ENCODE data around the gene EFNB1.

The EFNB1 gene

DNA sequence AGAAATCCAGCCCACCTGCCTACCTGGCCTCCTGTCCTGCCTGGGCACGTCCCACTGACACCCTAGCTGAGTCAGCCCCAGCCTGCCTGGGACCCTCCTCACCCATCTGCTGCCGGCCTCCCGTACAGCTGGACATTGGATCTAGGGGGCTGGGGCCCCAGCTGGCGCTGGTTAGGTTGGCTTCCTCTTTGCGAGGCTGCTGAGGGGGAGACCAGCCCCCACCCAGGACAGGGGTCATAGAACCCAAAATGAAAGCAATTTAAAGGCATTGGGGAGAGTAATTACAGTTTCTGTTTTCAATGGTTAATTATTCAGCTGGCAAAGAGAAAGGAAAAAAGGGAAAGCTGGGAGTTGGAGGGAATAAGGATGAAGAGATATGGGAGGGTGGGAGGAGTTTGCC, 15.8 kb downstream of the EFNB1 start:
- no peak for DNase-seq

DNA sequence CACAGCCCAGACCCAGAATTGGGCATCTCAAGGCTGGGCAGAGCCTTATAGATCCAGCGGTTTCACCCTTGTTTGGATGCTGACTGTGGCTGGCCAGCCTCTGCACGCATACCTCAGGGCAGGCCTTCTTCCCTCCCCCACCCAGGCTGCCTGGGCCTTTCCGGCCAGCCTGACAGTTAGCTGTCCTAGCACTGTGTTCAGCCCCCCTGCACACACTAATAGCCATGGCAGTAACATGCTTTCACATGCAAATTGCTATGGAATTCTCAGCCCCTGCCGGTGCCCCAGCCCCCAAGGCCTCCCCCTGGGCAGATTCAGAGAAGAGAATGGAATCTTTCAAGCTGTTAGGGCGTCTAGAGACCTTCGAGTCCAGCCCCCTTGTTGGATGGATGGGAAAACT, 17.7 kb downstream of the EFNB1 start:
- DNase-seq = no peak

DNA sequence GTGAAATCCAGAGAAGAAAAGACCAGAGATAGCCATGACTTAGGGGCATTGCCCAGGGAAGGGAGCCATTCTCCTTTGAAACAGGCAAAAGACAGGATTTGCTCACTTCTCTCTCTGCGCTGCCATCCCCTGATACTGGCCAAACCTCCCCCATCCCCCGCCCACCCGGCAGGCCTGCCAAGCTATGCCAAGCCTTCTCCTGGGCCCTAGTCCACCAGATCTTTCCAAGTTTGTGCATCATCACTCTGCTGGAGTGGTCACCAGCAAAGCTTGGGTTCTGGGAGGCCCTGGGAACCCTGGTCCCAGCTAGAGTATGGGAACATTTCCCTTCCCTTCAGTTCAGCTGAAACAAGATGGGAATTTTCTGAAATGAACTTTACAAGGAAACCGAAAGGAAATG, 18.4 kb downstream of the EFNB1 start:
- DNase-seq = no peak

DNA sequence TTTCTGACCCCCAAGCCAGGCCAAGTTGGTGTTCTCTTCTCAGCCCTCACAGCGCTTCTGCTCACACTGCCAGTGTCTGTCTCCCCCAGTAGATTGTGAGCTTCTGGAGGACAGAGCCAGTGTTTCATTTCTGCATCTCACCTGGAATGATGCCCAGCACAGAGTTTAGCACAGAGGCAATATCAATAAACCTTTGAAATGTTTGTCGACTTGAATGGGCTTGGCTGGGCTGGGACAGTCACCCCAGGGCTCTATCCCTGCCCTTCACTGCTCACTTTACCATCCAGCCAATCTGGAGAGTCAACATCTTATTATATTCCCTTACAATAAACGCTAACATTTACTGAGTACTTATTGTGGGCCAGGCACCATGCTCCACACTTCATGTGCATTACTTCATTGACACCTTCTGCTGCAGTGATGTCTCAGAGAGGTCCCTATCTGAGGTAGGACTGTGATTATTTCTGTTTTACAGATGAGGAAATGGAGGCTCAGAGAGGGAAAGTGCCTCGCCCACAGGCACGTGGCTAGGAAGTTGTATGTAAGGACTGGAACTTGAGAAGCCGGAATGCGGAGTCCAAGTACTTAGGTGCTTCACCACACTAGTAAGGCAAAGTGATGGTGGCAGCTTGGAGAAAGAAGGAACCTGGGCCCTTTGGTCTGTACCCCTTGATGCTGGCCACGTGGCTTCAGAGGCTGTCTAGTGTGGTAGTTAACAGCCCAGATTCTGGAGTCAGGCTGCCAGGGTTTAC, 19.5 kb downstream of the EFNB1 start:
- DNase-seq = no peak

DNA sequence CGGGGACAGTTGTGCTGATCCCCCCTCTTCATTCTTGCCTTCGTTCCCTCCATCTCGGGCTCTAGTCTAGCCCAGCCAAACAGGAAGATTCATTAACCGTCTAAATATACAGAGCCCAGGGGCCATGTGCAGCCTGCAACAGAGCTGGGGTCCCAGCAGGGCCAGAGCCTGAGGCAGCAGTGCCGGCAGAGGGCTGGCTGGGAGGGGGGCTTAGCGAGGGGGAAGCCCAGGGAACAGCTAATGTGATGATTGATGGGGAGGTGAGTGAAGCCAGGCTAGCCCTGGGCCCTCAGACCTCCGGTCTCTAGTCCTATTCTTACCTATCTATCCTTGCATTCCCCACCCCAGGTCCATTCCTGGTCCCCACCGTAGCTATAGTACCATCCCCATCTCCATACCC, 22.3 kb downstream of the EFNB1 start:
- DNase-seq = no peak

DNA sequence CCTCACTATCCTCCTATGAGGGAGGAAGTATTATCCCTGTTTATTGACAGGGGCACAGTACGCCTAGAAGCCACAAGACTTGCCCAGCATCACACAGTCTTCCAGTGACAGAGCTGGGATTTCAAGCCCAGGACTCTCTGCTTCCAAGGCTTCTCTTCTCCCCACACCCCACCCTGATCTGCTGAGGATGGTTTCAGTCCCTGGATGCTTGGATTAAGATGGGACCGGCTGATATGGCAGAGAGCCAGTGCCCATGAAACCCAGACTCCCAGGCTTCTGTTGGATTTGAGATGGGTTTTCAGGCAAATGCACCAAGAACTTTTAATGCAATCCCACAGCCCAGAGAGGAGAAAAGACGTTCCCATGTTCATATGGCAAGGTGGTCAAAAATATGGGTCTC, 23.2 kb downstream of the EFNB1 start:
- DNase-seq = no peak

DNA sequence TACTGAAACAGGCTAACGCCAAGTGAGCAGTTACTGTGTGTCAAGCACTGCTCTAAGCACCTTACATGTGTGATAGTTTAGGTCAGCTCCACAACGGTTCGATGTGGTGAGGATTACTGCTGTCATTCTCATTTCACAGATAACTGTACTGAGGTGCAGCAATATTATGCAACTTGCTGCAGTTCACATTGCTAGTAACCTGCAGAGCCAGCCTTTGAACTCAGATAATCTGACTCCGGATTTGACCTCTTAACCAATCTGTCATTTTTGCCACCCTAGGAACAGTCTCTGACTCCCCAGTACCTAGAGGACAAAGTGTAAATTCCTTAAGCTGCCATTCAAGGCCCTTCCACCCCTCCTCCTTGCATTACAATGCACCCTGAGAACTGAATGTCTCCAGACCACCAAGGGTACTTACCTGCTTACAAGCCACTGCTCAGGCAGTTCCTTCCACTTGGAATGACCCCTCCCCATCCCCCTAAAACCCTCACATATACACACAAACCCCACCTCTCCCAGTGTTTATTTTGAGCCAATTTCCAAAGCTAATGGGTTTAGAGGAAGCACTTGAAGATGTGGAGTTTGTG, 24.9 kb downstream of the EFNB1 start:
- no peak for DNase-seq

DNA sequence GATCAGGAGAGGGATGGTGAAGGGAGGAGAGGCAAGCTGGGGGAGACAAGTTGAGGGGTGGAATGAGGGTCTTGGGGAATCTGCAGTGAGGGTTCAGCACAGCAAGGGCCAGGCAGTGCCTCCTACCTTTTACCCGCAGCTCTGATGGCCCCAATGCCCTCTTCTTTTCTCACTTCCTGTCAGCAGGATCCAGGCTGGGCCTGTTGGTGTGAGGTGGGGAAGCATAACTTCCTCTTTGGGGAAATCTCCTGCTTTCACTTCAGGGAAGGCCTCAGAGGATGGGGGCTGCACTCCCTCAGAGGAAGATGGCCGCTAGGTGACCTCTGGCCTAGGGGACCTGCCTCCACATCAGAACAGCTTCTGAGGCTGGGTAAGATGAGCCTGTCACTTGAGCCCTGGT, 36.5 kb downstream of the EFNB1 start:
- no peak for DNase-seq

DNA sequence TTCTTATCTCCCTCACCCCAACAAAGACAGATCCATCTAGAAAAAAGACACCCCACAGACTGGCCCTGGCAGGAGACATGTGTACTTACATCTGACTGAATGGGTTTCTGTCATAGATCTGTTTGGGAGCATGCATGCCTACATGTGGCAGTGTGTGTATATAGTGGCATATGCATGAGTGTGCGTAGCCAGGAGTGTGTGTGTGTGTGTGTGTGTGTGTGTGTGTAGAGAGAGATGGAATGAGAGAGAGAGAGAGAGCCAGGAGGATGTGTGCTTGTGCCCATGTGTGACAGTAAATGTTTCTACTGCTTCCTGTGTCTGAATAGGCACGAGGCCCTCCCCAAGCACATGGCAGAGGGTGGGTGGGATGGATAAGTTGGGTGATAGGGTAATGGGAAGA, 37.1 kb downstream of the EFNB1 start:
- DNase-seq = no peak

DNA sequence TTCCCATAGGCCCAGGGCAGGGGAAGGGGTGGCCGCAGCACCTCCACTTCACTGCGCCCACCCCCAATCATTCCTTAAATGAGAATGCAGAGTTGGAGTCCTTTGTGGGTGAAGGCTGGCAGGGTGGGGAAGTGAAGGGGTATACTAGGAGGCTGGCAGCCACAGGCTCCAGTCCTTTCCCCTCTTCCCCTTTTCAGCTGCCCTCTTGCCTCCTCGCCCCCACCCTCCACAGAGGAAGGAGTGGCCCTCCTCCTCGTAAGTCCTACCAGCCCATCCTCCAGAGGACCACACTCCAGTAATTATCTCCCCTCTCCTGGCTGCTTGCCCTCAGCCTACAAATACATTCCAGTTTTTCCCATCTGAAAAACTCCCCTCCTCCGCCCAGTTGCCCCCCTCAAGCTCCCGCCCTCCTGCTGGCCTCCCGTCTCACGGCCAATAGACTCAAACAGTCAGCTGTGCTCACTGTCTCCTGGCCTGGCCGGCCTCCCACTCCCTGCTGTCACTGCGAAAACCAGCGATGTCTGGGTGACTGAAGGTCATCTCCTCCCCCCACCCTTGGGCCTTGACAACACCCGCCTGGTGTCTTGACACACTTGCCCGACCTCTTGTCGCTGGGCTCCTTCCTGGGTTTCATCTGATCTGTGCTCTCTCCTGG, 38.8 kb downstream of the EFNB1 start:
- no peak for DNase-seq

DNA sequence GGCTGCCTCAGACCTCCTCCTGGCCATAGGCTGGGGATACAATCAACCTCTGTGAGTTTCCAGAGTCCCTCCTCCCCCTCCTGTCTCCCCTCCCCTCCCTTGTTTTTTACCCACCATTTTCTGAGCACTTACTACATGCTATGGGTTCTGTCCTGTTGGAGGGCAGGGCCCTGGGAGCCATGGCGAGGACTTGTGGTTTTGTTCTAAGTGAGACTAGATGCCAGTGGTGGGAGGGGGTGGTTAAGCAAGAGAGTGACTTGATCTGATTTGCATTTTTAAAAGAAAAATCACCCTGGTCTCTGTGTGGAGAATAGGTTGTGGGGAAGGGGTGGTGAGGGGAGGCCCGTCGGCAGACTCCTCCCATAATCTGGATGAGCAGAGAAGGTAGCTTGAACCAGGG, 39.5 kb downstream of the EFNB1 start:
- no peak for DNase-seq

DNA sequence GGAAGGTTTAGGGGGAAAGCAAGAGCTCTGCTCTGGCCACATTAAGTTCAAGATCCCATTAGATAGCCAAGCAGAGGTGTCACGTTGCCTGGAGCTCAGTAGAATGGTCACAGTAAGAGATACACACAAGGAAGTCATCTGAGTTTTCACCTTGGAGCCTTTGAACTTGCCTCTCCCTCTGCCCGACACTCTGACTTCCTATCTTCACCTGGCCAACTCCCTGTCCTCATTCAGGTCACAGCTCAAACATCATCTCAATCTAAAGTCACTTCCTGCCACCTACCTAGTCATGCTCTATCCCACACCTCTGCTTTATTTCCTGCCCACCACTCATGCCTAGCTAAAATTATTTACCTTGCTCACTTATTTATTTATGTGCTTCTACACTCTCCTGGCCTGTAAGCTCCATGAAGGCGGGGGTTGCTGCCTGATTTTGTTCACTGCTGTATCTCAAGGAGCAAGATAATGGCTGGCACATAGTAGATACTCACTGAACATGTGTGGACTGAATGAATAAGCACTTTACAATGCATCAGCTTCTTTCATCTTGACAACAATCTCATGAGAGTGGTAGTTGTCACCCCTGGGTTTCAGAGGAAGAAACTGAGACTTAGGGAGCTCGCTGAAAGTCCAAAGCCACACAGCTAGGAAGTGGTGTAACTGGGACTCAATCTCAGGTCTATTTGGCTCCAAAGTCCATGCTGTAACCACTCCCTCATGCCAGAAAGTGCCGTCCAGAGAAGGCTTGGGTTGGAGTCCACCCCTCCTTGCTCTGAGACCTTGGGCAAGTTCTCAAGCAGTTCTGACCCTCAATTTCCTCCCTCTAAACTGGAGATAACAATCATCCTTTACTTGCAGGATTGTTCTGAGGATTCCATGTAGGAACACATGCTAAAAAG, 40.3 kb downstream of the EFNB1 start:
- no peak for DNase-seq

DNA sequence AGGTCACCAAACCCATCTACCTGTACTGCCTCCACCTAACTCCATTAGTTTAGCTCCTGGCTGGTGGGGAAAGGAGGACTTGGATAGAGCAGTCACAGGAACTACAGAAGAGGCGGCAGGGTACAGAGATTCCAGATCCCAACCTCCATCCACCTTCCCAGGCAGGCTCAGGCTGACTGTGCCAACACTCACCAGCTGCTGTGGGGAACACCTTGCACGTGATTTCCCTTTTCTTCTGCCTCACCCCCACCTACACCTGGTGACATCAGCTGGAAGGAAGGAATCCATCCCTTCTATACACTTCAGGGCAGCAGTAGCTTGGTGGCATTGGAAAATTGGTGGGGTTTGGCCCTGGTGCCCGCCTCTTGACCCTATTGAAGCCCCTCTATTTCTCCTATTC, 41.5 kb downstream of the EFNB1 start:
- DNase-seq = no peak

DNA sequence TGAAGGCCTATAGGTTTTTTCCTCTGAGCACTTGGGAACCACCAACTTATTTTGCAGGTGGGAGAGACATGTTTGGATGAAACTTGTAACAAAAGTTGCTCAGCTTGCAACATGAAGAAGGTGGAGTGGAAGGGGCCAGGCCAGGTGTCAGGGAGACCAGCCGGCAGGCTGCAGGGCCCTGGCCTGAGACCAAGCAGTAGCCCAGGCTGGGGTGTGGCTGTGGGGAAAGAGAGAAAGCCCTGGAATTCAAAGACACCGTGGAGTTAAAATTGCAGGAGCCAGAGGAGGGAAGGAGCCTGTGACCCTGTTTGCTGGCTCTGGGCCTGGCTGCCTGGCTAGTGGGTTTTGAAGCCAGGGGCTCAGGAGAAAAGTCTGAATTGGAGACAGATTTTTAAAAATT, 43.4 kb downstream of the EFNB1 start:
- DNase-seq = no peak

DNA sequence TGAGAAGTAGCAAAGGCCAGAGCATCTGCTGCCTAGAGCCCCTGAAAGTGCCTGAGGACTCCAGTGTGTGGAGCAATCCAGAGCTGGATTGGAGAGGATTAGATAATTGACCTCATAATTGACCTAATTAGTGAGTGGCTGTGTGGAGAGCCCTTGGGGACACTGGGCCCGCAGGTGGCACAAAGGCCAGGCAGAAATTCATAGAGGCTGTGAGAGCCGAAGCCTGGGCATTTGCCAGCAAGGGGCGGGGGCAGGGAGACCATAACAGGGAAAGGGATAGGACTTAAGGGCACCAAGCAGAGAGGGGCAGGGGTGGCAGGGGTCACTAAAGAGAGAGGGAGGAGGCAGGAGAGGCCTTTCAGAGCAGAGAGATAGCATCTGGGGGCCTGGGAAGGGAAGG, 45.3 kb downstream of the EFNB1 start:
- DNase-seq = no peak

DNA sequence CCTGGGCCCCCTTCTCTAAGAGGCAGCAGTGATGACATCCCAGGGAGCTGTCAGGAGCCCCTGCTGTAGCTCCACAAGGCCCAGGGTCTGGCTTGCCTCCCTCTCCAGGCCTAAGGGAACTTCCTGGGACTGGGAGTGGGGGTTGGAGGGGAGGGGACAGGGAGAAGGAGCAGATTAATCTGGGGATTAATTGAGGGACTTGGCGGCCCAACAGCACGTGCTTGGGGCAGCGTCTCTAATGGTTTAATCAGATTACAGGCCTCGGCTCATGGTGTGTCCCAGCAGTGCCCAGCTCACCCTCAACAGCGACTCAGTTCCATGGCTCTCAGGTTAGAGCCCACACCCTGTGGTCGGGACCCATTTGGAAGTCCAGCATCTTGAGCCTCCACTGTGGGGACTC, 47.9 kb downstream of the EFNB1 start:
- DNase-seq = no peak

DNA sequence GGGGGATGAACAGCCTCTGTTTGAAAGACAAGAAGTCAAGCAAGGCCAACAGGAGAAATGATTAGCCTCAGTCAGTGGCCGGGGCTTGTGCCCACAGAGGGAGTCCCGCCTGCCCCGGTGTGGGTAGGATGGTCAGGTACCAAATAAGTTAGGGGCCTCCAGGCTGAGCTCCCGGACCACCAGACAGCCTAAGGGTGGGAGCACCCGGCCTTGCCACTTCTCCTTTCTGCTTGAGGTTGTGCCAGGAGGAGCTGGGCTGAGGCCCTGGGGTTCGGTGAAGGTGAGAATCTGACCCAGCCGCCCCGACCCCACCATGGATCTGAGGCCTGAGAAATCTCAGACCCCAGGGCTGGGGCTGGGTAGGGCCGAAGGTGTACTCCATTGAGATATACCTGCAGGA, 48.8 kb downstream of the EFNB1 start:
- no peak for DNase-seq

DNA sequence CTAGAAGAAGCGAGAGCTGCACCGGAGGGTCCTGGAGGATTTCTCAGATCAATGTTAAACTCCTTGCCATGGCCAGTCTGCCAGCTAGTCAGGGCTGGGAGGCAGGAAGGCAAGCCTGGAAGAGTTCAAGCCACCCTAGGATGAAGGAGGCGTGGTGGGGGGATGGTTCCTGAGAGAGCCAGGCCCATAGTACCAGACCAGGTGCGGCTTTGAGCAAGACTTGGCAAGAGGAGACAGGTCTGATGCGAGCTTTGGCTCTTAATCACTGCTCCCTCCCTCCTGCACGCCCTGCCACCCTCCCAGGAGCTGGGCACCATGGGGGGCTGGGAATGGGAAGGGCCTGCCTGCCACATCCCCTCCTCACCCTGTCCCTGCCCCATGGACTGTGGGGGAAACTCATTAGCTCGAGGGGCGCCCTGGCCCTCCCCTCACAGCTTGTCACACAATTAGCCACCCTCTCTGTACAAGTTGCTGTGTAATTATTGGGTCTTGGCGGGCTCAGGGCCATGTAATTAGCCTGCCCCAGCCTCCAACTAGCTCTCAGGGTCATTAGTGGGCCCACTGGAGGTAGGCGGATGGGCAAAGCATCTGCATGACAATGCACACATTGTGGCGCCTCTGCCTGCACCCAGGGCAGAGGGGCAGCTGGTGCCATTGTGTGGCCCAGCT, 50.3 kb downstream of the EFNB1 start:
- no peak for DNase-seq

DNA sequence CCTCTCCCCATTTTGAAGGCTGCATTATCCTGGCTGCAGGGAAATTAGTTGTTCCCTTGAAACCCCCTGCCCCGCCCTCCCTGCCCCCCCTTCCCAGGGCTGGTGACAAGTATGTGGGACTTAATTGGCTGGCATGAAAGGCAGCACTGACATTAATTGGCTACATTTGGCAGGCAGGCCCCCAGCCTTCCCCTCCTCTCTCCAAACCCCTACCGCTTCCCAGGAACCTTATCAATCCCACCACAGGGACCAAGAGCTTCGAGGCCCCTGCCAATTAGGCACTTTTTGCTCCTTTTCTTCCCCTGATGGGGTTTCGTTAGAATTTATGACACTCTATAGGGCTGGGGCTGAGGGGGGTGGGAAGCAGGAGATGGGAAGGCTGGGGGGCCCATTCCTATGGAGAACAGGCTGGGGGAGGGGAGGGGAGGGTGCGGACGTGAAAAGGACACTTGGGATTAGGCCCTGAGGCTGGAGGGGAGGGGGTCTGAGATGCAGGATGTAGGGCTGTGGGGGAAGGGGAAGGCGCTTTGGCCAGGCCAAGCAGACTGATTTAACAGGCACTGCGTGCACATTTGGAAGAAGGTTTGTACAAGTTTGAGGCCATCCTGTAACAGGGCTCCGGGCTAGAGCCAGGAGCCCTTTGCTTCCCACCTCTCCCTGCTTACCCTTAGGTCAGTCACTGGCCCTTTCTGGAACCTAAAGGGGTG, 52.2 kb downstream of the EFNB1 start:
- DNase-seq = no peak

DNA sequence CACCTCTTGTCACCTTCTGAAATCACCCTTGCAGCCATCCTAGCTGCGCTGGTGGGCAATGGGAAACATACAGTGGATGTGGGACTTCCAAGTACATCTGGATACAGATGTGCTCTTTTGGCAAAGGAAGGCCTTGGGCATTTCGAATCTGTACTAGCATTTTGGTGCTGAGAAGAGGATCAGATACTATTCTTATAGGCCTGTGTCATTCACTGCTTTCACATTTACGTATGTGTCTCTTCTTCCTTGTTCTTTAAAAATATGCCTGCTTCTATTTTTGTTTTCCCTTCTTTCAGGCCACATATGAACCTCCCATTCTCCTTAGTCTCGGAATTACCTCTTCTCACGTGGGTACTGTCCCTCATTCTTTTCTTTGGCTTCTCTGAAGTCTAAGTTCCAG, 53.1 kb downstream of the EFNB1 start:
- DNase-seq = no peak

DNA sequence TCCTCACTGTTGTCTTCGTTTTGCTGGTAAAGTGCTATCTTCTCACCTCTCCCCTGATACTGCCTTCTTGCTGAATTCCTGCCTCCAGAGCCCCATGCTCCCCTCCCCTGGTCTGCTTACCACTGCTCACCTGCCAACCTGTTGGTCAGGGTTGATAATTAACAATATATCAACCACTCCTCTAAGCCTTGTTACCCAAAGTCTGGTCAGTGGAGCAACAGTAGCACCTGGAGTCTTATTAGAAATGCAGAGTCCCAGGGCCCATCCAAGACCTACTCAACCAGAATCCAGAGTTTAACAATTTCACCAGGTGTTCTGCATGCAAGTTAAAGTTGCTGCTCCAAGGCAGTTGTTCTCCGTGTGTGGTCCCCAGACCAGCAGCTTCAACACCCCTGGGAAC, 55.0 kb downstream of the EFNB1 start:
- DNase-seq = no peak

DNA sequence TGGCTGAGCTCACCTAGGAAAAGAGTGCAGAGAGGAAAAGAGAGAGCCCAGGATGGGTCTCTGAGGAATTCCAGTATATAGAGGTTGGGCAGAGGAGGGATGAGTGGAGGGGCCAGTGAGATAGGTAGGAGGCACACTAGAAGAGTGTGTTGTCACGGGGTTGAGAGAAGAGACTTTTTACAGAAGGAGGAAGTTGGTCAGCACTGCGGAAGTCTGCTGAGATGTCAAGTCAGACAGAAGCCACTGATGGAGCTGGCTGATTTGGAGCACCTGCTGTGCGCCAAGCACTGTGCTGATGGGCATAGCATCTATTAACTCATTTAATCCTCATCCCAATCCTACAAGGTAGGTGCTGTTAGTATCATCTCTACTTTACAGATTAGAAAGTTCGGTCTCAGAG, 60.4 kb downstream of the EFNB1 start:
- DNase-seq = no peak

Measured in activated CD8-positive, alpha-beta memory T cell treated with anti-CD3 and anti-CD28 coated beads, Interleukin-2, amount 50 U/mL, for 48 hours (primary cell).